IPS DF 4.7 (cell line): ENCODE measurements around the gene OSGIN1.

Experiments used
- DNase-seq: peaks from one replicate; pipeline ENCODE4 v3.0.0-alpha.2; 2013; ENCODE audit warnings: low spot score; ENCODE audit errors: extremely low read depth

OSGIN1 gene

GRCh38 chr16:83952940-83953795 is at the start of gene OSGIN1:
Gene OSGIN1, plus strand, starts transcription at chr16:83953240. Its CDS starts 4,432 bp downstream, at chr16:83957672.
- no peak for DNase-seq

- DNase-seq = no peak
Observed at GRCh38 chr16:83903751-83904150, 49.3 kb upstream of the OSGIN1 start.

GRCh38 chr16:83906683-83907082 is 46.4 kb upstream of the OSGIN1 start:
- DNase-seq = no peak

- DNase-seq = no peak
Observed at GRCh38 chr16:83907111-83907510, 45.9 kb upstream of the OSGIN1 start.

GRCh38 chr16:83907631-83908250 is 45.3 kb upstream of the OSGIN1 start:
- DNase-seq = no peak

- DNase-seq = no peak
Observed at GRCh38 chr16:83908798-83909197, 44.2 kb upstream of the OSGIN1 start.

GRCh38 chr16:83911290-83911689 is 41.8 kb upstream of the OSGIN1 start:
- DNase-seq = no peak

- DNase-seq = no peak
Observed at GRCh38 chr16:83912519-83913244, 40.4 kb upstream of the OSGIN1 start.

- DNase-seq = no peak
Observed at GRCh38 chr16:83913245-83913633, 39.8 kb upstream of the OSGIN1 start.

- no peak for DNase-seq
Observed at GRCh38 chr16:83914091-83914710, 38.8 kb upstream of the OSGIN1 start.

- no peak for DNase-seq
Observed at GRCh38 chr16:83915081-83915480, 38.0 kb upstream of the OSGIN1 start.

- DNase-seq = no peak
Observed at GRCh38 chr16:83915491-83915890, 37.5 kb upstream of the OSGIN1 start.

GRCh38 chr16:83917152-83918120 is 35.6 kb upstream of the OSGIN1 start:
- DNase-seq = no peak

- no peak for DNase-seq
Observed at GRCh38 chr16:83920894-83921491, 32.0 kb upstream of the OSGIN1 start.

GRCh38 chr16:83923581-83924365 is 29.3 kb upstream of the OSGIN1 start:
- no peak for DNase-seq

- no peak for DNase-seq
Observed at GRCh38 chr16:83924686-83925085, 28.4 kb upstream of the OSGIN1 start.

GRCh38 chr16:83925095-83925905 is 27.7 kb upstream of the OSGIN1 start:
- DNase-seq = no peak

- DNase-seq = no peak
Observed at GRCh38 chr16:83925957-83926725, 26.9 kb upstream of the OSGIN1 start.
